22Rv1 (cell line): ENCODE data around the gene PLB1.

Experiments used
- CTCF ChIP-seq: fragments of 450-650 bp; IDR thresholded peaks from 2 replicates; pipeline ENCODE4 v1.5.1; 2017; ENCODE audit warnings: mild to moderate bottlenecking
- ZFX ChIP-seq: fragments of 450-650 bp; IDR thresholded peaks from 2 replicates; pipeline ENCODE4 v1.6.1; 2017; ENCODE audit warnings: antibody characterized with exemption, borderline replicate concordance

- no peak for TF ChIP-seq CTCF
- TF ChIP-seq ZFX: no peak
Measured at GRCh38 chr2:28618221-28619141, 122.6 kb downstream of the PLB1 start.
